ENCODE measurements around the gene SMIM36. TPM values are rescaled to one million over a fixed set of nuclear protein-coding genes. Genes with fewer than 3 reads are reported as not detected.

SMIM36 gene
- total RNA-seq, 2 experiments from 2014 or later, result not detected

- no TSS peak for BruUV-seq (replicated peaks)
- no peaks in the 10 kb centered on the region for H3K36me3 ChIP-seq (ENCODE audit: insufficient read depth, low read length)
- H3K27ac ChIP-seq (ENCODE audit: low read depth, low read length, poor library complexity, severe bottlenecking), result no peak overlapping the region
- POLR2A ChIA-PET, result no interaction called here
- no peaks in the 10 kb centered on the region for H4K20me1 ChIP-seq (ENCODE audit: insufficient read depth, low read length)
- intact Hi-C loops (cut with micrococcal nuclease; ENCODE audit: unreplicated experiment), result no loop called here
- DNase-seq (ENCODE audit: low spot score), result no peak
- H2AFZ ChIP-seq (ENCODE audit: low read length), result no peak overlapping the region
- CTCF ChIA-PET (ENCODE audit: unreplicated experiment), result no interaction called here
- H3K4me1 ChIP-seq (ENCODE audit: insufficient read depth, low read length, poor library complexity, severe bottlenecking), result no peaks in the 10 kb centered on the region
- no peaks in the 10 kb centered on the region for H3K9me3 ChIP-seq (ENCODE audit: low read length)
- no peak overlapping the region for H3K4me2 ChIP-seq (ENCODE audit: low read length)
- H3K9me2 ChIP-seq (ENCODE audit: insufficient read depth, low read length), result no peaks in the 10 kb centered on the region
- H3K79me2 ChIP-seq (ENCODE audit: insufficient read depth, low read depth, low read length), result no peaks in the 10 kb centered on the region
- TF ChIP-seq CTCF (conservative IDR thresholded peaks at IDR 0.05; ENCODE audit: low read length) (no peak), EZH2phosphoT487 (IDR thresholded peaks at IDR 0.05; ENCODE audit: borderline replicate concordance, low read depth, low read length) (no peak)
- no peak overlapping the region for H3K4me3 ChIP-seq (ENCODE audit: low read depth, low read length, poor library complexity, severe bottlenecking)
Observed at GRCh38 chr17:55543709-55544108, 32.5 kb upstream of the SMIM36 start.

- Histone ChIP-seq H3K9me2 (ENCODE audit: insufficient read depth, low read length) (no peaks in the 10 kb centered on the region), H3K4me1 (ENCODE audit: insufficient read depth, low read length, poor library complexity, severe bottlenecking) (no peaks in the 10 kb centered on the region), H2AFZ (ENCODE audit: low read length) (no peak overlapping the region), H3K9me3 (ENCODE audit: low read length) (no peaks in the 10 kb centered on the region), H3K27ac (ENCODE audit: low read depth, low read length, poor library complexity, severe bottlenecking) (no peak overlapping the region), H3K4me3 (ENCODE audit: low read depth, low read length, poor library complexity, severe bottlenecking) (no peak overlapping the region), H3K79me2 (ENCODE audit: insufficient read depth, low read depth, low read length) (no peaks in the 10 kb centered on the region), H3K36me3 (ENCODE audit: insufficient read depth, low read length) (no peaks in the 10 kb centered on the region), H3K4me2 (ENCODE audit: low read length) (no peak overlapping the region), H4K20me1 (ENCODE audit: insufficient read depth, low read length) (no peaks in the 10 kb centered on the region)
- intact Hi-C loops (cut with micrococcal nuclease; ENCODE audit: unreplicated experiment), result no loop called here
- TF ChIP-seq EZH2phosphoT487 (IDR thresholded peaks at IDR 0.05; ENCODE audit: borderline replicate concordance, low read depth, low read length) (no peak), CTCF (conservative IDR thresholded peaks at IDR 0.05; ENCODE audit: low read length) (no peak)
- no peak for DNase-seq (ENCODE audit: low spot score)
- POLR2A ChIA-PET, result no interaction called here
- CTCF ChIA-PET (ENCODE audit: unreplicated experiment), result no interaction called here
- no TSS peak for BruUV-seq (replicated peaks)
Observed at GRCh38 chr17:55540414-55541091, 29.3 kb upstream of the SMIM36 start.

- no peaks in the 10 kb centered on the region for H3K9me2 ChIP-seq (ENCODE audit: insufficient read depth, low read length)
- H3K4me3 ChIP-seq (ENCODE audit: low read depth, low read length, poor library complexity, severe bottlenecking), result no peak overlapping the region
- H3K9me3 ChIP-seq (ENCODE audit: low read length), result no peaks in the 10 kb centered on the region
- BruUV-seq (replicated peaks), result no TSS peak
- intact Hi-C loops (cut with micrococcal nuclease; ENCODE audit: unreplicated experiment), result no loop called here
- no peaks in the 10 kb centered on the region for H3K79me2 ChIP-seq (ENCODE audit: insufficient read depth, low read depth, low read length)
- DNase-seq (ENCODE audit: low spot score), result no peak
- no peak overlapping the region for H3K4me2 ChIP-seq (ENCODE audit: low read length)
- H3K4me1 ChIP-seq (ENCODE audit: insufficient read depth, low read length, poor library complexity, severe bottlenecking), result no peaks in the 10 kb centered on the region
- no peaks in the 10 kb centered on the region for H4K20me1 ChIP-seq (ENCODE audit: insufficient read depth, low read length)
- ChIA-PET POLR2A (interaction anchor here (0.6 to 0.7 kb wide), 2 partner anchors 125 to 220 kb away, joined by 3 to 6 read pairs; no protein-coding TSS in a partner anchor), CTCF (ENCODE audit: unreplicated experiment) (no interaction called here)
- H3K27ac ChIP-seq (ENCODE audit: low read depth, low read length, poor library complexity, severe bottlenecking), result no peak overlapping the region
- TF ChIP-seq CTCF (conservative IDR thresholded peaks at IDR 0.05; ENCODE audit: low read length) (no peak), EZH2phosphoT487 (IDR thresholded peaks at IDR 0.05; ENCODE audit: borderline replicate concordance, low read depth, low read length) (no peak)
- no peaks in the 10 kb centered on the region for H3K36me3 ChIP-seq (ENCODE audit: insufficient read depth, low read length)
- H2AFZ ChIP-seq (ENCODE audit: low read length), result no peak overlapping the region
Observed at GRCh38 chr17:55536205-55536604, 25.0 kb upstream of the SMIM36 start.
